HepG2 (cell line): ENCODE measurements around the gene DMRT1. TPM values are rescaled to one million over a fixed set of nuclear protein-coding genes. Genes with fewer than 3 reads are reported as not detected.

Source experiments
- ATAC-seq: fragments of 200-7000 bp; cut with Tn5 transposase; 3 replicates; pipeline ENCODE4 v1.9.1; 2020; ENCODE audit warnings: mild to moderate bottlenecking, moderate library complexity
- BruUV-seq: library from RNA; stranded (reverse); fragments of 400-500 nt; replicated peaks from 2 replicates; lab custom pipeline; 2021; lab: Mats Ljungman, UMichigan
- CTCF ChIA-PET: fragments of 300-600 bp; formaldehyde crosslinking; extraction: SDS; loops from one replicate; lab custom pipeline; 2021; ENCODE audit warnings: low total read pairs, inconsistent platforms, low intra/inter-chr PET ratio; lab: Yijun Ruan, JAX
- POLR2A ChIA-PET: fragments of 350-600 bp; sonication (Branson Sonifier 250); formaldehyde crosslinking; loops from one replicate; lab custom pipeline; 2020; ENCODE audit warnings: antibody characterized with exemption, inconsistent platforms; lab: Yijun Ruan, JAX
- DNase-seq: peaks from one replicate; pipeline ENCODE4 v3.0.0-alpha.2; 2015; ENCODE audit warnings: low spot score
- FAIRE-seq: peaks from 3 replicates; lab custom pipeline; 2011; peaks lifted over from hg19 to GRCh38; lab: Jason Lieb, UNC
- H2AFZ ChIP-seq: one replicate; pipeline ENCODE4 v1.6.1; 2011; ENCODE audit warnings: low read length, inconsistent platforms
- H3K27ac ChIP-seq: fragments of 300-600 bp; 3 replicates; pipeline ENCODE4 v1.8.0; 2011; ENCODE audit warnings: mixed run types, mild to moderate bottlenecking, mixed read lengths, low read length, inconsistent platforms; ENCODE audit not compliant: insufficient read depth; ENCODE audit errors: extremely low read length
- H3K27me3 ChIP-seq, 2 experiments: fragments of 200-600 bp in 1 of 2; 2 replicates in 1 of 2; 3 replicates in 1 of 2; pipeline versions ENCODE4 v1.6.0 to v1.8.0; 2011; ENCODE audit warnings: low read length in 2 of 2, mild to moderate bottlenecking in 2 of 2, moderate library complexity in 2 of 2, inconsistent platforms in 1 of 2; ENCODE audit not compliant: insufficient read depth in 2 of 2, control insufficient read depth in 1 of 2
- H3K36me3 ChIP-seq, 2 experiments: fragments of 200-600 bp in 1 of 2; replicated peaks in 1 of 2; 2 replicates in 1 of 2; 3 replicates in 1 of 2; pipeline versions ENCODE4 v1.5.1 to v1.8.0; 2011; ENCODE audit warnings: low read length in 2 of 2, inconsistent platforms in 1 of 2; ENCODE audit not compliant: insufficient read depth in 2 of 2, control insufficient read depth in 1 of 2
- H3K4me1 ChIP-seq: 2 replicates; pipeline ENCODE4 v1.5.1; 2012; ENCODE audit warnings: low read length, inconsistent platforms; ENCODE audit not compliant: insufficient read depth
- H3K4me2 ChIP-seq: 2 replicates; pipeline ENCODE4 v1.6.0; 2011; ENCODE audit warnings: low read depth, low read length, inconsistent platforms
- H3K4me3 ChIP-seq, 3 experiments: fragments of 200-600 bp in 1 of 3; sonication (generic), shearing (Covaris generic) in 1 of 3; replicated peaks in 1 of 3; 2 replicates each; pipeline ENCODE4 v1.5.1; 2011 to 2016; ENCODE audit warnings: low read length in 3 of 3, inconsistent platforms in 2 of 3, low read depth in 2 of 3, mild to moderate bottlenecking in 2 of 3, control low read depth in 1 of 3, mixed read lengths in 1 of 3; ENCODE audit not compliant: insufficient read depth in 1 of 3
- H3K79me2 ChIP-seq: one replicate; pipeline ENCODE4 v1.6.1; 2011; ENCODE audit warnings: low read length, inconsistent platforms; ENCODE audit not compliant: insufficient read depth
- H3K9ac ChIP-seq: 2 replicates; pipeline ENCODE4 v1.6.0; 2011; ENCODE audit warnings: mild to moderate bottlenecking, low read depth, low read length, inconsistent platforms; ENCODE audit not compliant: insufficient read depth
- H3K9me3 ChIP-seq: 2 replicates; pipeline ENCODE4 v1.5.1; 2012; ENCODE audit warnings: mild to moderate bottlenecking, low read length
- H4K20me1 ChIP-seq: 2 replicates; pipeline ENCODE4 v1.6.0; 2011; ENCODE audit warnings: inconsistent platforms, mild to moderate bottlenecking, low read length, moderate library complexity; ENCODE audit not compliant: insufficient read depth
- AFF4 ChIP-seq: sonication (generic); formaldehyde crosslinking; IDR thresholded peaks from 2 replicates; pipeline ENCODE4 v1.4.0; 2020; ENCODE audit warnings: missing genetic modification reagents
- DMAP1 ChIP-seq: IDR thresholded peaks from 2 replicates; pipeline ENCODE4 v1.6.1; 2016
- HNRNPUL1 ChIP-seq: fragments of 200-400 bp; formaldehyde crosslinking; IDR thresholded peaks from 2 replicates; pipeline ENCODE4 v1.6.1; 2017; ENCODE audit warnings: low read depth, mild to moderate bottlenecking, low read length, moderate library complexity
- KAT2B ChIP-seq: fragments of 150-350 bp; IDR thresholded peaks from 2 replicates; pipeline ENCODE4 v1.6.1; 2014; ENCODE audit warnings: low read depth, low read length, borderline replicate concordance
- MED1 ChIP-seq: sonication (generic); formaldehyde crosslinking; IDR thresholded peaks from 2 replicates; pipeline ENCODE4 v1.4.0; 2020; ENCODE audit warnings: missing genetic modification reagents
- SP4 ChIP-seq: sonication (generic); formaldehyde crosslinking; IDR thresholded peaks from 2 replicates; pipeline ENCODE4 v1.8.1; 2023; ENCODE audit warnings: mild to moderate bottlenecking, missing genetic modification reagents
- XBP1 ChIP-seq: sonication (generic); formaldehyde crosslinking; IDR thresholded peaks from 2 replicates; pipeline ENCODE4 v1.5.0; 2020; ENCODE audit warnings: missing genetic modification reagents
- ZBTB7A ChIP-seq: sonication (generic); formaldehyde crosslinking; IDR thresholded peaks from 2 replicates; pipeline ENCODE4 v1.8.0; 2022; ENCODE audit warnings: mild to moderate bottlenecking, missing genetic modification reagents
- ZNF382 ChIP-seq: sonication (generic); formaldehyde crosslinking; IDR thresholded peaks from 2 replicates; pipeline ENCODE4 v1.5.0; 2020; ENCODE audit warnings: missing genetic modification reagents, mild to moderate bottlenecking, borderline replicate concordance
- ZNF615 ChIP-seq: sonication (generic); formaldehyde crosslinking; IDR thresholded peaks from 2 replicates; pipeline ENCODE4 v1.5.0; 2020; ENCODE audit warnings: mild to moderate bottlenecking, missing genetic modification reagents, borderline replicate concordance
- ZNF709 ChIP-seq: sonication (generic); formaldehyde crosslinking; IDR thresholded peaks from 2 replicates; pipeline ENCODE4 v1.5.0; 2020; ENCODE audit warnings: mild to moderate bottlenecking, missing genetic modification reagents
- ZNF788 ChIP-seq: sonication (generic); formaldehyde crosslinking; IDR thresholded peaks from 2 replicates; pipeline ENCODE4 v1.5.0; 2020; ENCODE audit warnings: mild to moderate bottlenecking, missing genetic modification reagents, borderline replicate concordance
- ZSCAN20 ChIP-seq: sonication (generic); formaldehyde crosslinking; IDR thresholded peaks from 2 replicates; pipeline ENCODE4 v1.4.0; 2020; ENCODE audit warnings: missing genetic modification reagents, mild to moderate bottlenecking, borderline replicate concordance
- WGBS: methylation state at CpG from one replicate; pipeline ENCODE4 v1.1.6; 2017; ENCODE audit warnings: low lambda C conversion rate; 5-methylcytosine and 5-hydroxymethylcytosine counted together
- in situ Hi-C: cut with HindIII; loops from 2 replicates; pipeline ENCODE4 v1.10.0; 2017; ENCODE audit warnings: low pct_unique_long_range_greater_than_20kb; ENCODE audit not compliant: extremely low pct_ligation_motif_present
- intact Hi-C: fragments of 100-400 bp; cut with micrococcal nuclease; formaldehyde crosslinking; loops from one replicate; pipeline ENCODE4 v1.10.0; 2022; ENCODE audit not compliant: unreplicated experiment
- polyA plus RNA-seq, 8 experiments: library from polyadenylated mRNA; depleted of rRNA in 3 of 8; stranded (reverse) in 7 of 8; unstranded in 1 of 8; fragments of >200 nt; fragmentation: Illumina TruSeq in 4 of 8; extraction: Trizol in 4 of 8; gene quantifications; 2 replicates each; pipeline versions ENCODE4 v1.2.1 to v1.2.3, GENCODE V29; 2011 to 2016; ENCODE audit warnings: low read depth in 4 of 8, missing spikeins in 1 of 8, mixed read lengths in 1 of 8; ENCODE audit not compliant: insufficient read depth in 1 of 8
- total RNA-seq, 5 experiments: library from RNA; depleted of rRNA; stranded (reverse); fragments of >200 nt; fragmentation: Illumina TruSeq; extraction: Trizol; gene quantifications; 2 replicates each; pipeline ENCODE4 v1.2.3, GENCODE V29; 2016; ENCODE audit warnings: low read depth in 1 of 5
- TF ChIP-seq, protein P1 (sequence below): sonication (generic); formaldehyde crosslinking; IDR thresholded peaks from 2 replicates; pipeline ENCODE4 v1.4.0; 2020; ENCODE audit warnings: mild to moderate bottlenecking, missing genetic modification reagents
- TF ChIP-seq, protein P2 (sequence below): sonication (generic); formaldehyde crosslinking; IDR thresholded peaks from 2 replicates; pipeline ENCODE4 v1.4.0; 2020; ENCODE audit warnings: missing genetic modification reagents, borderline replicate concordance
- TF ChIP-seq, protein P3 (sequence below): sonication (generic); formaldehyde crosslinking; IDR thresholded peaks from 2 replicates; pipeline ENCODE4 v1.4.0; 2020; ENCODE audit warnings: missing genetic modification reagents, borderline replicate concordance

The DMRT1 gene
- total and polyA plus RNA-seq, 2 of the 13 experiments (the other 11 are each of a cell fraction or from before 2014, with no cell fraction given): not detected

DNA sequence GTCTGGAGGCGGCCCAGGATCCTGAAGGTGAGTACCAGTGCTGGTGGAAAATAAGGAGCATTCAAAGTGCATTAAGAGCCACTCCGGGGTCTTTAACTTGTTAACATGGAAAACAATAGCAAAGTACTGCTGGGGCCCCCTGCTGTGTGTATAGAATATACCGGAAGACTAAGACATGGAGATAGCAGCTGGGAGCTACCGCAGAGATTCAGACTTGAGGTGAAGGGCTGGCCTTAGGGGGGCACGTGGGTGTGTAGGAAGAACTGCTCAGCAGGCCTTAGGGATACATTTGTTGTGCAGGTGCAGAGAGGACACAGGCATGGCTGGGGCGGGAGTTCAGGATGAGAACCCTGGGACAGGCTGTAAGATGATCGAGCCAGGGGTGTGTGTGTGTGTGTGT is 1.2 kb upstream of the DMRT1 start:
- Histone ChIP-seq H3K27me3 (peaks cover 4 to 33% of the 10 kb centered on the region in 2 experiments; a peak in 3 of 5 replicates), H3K9ac (no peak overlapping the region), H3K9me3 (no peaks in the 10 kb centered on the region), H3K27ac (no peak overlapping the region), H3K4me1 (no peaks in the 10 kb centered on the region), H3K4me3 (no peak overlapping the region), H4K20me1 (no peaks in the 10 kb centered on the region), H3K4me2 (no peak overlapping the region), H3K79me2 (no peaks in the 10 kb centered on the region), H3K36me3 (no peaks in the 10 kb centered on the region), H2AFZ (no peak overlapping the region)
- POLR2A ChIA-PET: no interaction called here
- 14% methylated on average over 7 of the region's 7 CpGs for WGBS
- BruUV-seq: no TSS peak
- CTCF ChIA-PET: no interaction called here
- in situ Hi-C loops (no loop called here), intact Hi-C loops (no loop called here)
- ATAC-seq (peak; percentile 57), FAIRE-seq (no peak), DNase-seq (no peak)
- TF ChIP-seq ZNF615 (CRISPR knock-in tag) (no peak), ZNF788 (CRISPR knock-in tag) (no peak), ZNF382 (CRISPR knock-in tag) (no peak), XBP1 (CRISPR knock-in tag) (no peak), KAT2B (no peak), ZBTB7A (CRISPR knock-in tag) (no peak), AFF4 (CRISPR knock-in tag) (no peak), MED1 (CRISPR knock-in tag) (no peak), DMAP1 (no peak), SP4 (CRISPR knock-in tag) (no peak), ZNF709 (CRISPR knock-in tag) (no peak), ZSCAN20 (no peak), HNRNPUL1 (no peak)
- TF ChIP-seq, protein P1, sequence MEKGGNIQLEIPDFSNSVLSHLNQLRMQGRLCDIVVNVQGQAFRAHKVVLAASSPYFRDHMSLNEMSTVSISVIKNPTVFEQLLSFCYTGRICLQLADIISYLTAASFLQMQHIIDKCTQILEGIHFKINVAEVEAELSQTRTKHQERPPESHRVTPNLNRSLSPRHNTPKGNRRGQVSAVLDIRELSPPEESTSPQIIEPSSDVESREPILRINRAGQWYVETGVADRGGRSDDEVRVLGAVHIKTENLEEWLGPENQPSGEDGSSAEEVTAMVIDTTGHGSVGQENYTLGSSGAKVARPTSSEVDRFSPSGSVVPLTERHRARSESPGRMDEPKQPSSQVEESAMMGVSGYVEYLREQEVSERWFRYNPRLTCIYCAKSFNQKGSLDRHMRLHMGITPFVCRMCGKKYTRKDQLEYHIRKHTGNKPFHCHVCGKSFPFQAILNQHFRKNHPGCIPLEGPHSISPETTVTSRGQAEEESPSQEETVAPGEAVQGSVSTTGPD (CRISPR knock-in tag): no peak
- TF ChIP-seq, protein P2, sequence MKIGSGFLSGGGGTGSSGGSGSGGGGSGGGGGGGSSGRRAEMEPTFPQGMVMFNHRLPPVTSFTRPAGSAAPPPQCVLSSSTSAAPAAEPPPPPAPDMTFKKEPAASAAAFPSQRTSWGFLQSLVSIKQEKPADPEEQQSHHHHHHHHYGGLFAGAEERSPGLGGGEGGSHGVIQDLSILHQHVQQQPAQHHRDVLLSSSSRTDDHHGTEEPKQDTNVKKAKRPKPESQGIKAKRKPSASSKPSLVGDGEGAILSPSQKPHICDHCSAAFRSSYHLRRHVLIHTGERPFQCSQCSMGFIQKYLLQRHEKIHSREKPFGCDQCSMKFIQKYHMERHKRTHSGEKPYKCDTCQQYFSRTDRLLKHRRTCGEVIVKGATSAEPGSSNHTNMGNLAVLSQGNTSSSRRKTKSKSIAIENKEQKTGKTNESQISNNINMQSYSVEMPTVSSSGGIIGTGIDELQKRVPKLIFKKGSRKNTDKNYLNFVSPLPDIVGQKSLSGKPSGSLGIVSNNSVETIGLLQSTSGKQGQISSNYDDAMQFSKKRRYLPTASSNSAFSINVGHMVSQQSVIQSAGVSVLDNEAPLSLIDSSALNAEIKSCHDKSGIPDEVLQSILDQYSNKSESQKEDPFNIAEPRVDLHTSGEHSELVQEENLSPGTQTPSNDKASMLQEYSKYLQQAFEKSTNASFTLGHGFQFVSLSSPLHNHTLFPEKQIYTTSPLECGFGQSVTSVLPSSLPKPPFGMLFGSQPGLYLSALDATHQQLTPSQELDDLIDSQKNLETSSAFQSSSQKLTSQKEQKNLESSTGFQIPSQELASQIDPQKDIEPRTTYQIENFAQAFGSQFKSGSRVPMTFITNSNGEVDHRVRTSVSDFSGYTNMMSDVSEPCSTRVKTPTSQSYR (CRISPR knock-in tag): no peak
- TF ChIP-seq, protein P3, sequence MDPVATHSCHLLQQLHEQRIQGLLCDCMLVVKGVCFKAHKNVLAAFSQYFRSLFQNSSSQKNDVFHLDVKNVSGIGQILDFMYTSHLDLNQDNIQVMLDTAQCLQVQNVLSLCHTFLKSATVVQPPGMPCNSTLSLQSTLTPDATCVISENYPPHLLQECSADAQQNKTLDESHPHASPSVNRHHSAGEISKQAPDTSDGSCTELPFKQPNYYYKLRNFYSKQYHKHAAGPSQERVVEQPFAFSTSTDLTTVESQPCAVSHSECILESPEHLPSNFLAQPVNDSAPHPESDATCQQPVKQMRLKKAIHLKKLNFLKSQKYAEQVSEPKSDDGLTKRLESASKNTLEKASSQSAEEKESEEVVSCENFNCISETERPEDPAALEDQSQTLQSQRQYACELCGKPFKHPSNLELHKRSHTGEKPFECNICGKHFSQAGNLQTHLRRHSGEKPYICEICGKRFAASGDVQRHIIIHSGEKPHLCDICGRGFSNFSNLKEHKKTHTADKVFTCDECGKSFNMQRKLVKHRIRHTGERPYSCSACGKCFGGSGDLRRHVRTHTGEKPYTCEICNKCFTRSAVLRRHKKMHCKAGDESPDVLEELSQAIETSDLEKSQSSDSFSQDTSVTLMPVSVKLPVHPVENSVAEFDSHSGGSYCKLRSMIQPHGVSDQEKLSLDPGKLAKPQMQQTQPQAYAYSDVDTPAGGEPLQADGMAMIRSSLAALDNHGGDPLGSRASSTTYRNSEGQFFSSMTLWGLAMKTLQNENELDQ: no peak
